NCI-H1694 (cell line): ENCODE results near the gene CMTM2.
A peak's percentile ranks its signal among the peaks of the same experiment; 100 is the strongest.
"Not testable (repeated sequence)": the region's sequence is repeated elsewhere in the genome, so short reads cannot be mapped to it uniquely, and the experiment has no call there.

Experiments
- DNase-seq: peaks from one replicate; lab custom pipeline; 2025; lab: John Stamatoyannopoulos, UW

The CMTM2 gene

DNA sequence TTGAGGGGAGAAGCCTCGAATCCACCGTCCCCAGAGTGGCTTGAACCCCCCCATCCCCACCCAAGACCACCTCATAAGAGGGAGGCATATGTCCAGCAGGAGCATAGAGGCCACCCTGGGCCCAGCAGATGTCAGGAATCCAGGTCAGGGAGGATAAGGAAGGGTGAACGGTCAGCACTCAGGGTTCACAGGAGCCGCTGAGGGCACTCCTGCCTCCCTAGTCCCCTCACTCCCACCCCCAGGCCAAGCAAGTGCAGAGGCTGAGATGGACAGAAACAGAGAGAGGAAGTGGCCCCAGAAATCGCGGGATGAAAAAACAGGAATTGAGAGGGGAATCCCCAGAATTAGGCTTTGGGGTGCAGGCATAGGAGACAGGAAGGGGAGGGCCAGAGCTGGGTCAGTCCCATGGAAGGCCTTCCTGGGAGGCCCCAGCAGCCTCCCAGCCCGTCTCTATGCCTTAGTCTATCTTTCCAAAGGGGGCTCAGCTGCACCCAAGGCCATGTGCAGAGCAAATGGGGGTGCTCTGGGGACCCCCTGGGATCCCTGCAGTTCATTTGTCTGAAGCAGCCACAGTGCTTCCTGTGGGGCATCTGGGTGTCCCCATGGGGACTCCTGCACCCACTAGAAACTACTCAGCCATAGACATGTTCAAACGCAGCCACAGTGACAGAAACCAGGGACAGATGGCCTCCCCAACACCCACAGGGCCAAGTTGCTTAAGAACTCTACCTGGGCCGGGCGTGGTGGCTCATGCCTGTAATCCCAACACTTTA is 26.9 kb downstream of the CMTM2 start:
- DNase-seq = no peak

DNA sequence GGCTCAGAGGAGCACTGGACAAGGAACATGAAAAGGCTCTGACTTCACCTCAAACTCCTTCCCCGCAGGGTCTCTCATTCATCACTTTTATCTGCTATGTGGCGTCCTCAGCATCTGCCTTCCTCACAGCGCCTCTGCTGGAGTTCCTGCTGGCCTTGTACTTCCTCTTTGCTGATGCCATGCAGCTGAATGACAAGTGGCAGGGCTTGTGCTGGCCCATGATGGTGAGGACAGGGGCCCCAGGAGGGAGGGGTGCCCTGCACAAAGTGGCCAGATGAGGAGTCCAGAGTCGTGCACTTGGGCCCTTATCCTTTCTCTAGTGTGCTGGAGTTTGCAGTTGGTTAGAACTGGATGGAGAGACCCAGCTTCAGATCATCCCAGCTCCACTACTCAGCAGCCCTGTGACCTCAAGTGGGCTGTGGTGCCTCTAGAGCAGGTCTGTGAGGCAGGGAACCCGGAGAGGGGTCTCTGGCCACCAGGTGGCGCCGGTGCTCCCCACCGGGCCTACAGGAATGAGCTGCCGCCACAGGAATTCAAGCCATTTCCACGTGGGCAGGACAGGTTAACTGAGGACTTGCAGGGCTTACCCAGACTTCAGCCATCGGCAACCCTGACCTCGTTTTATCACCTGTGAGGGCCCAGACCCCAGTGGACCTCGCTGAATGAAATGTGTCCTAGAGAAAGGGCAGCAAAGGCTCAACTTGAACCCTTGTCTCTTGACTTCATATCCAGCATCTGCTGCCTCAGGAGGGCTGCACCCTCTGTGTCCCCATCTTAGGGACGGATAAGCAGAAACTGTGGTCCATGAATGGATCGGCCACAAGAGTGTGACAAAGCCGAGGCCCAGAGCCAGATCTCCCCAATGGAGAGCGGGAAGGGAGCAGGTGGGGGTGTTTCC is 29.2 kb downstream of the CMTM2 start:
- DNase-seq = peak; percentile 54

DNA sequence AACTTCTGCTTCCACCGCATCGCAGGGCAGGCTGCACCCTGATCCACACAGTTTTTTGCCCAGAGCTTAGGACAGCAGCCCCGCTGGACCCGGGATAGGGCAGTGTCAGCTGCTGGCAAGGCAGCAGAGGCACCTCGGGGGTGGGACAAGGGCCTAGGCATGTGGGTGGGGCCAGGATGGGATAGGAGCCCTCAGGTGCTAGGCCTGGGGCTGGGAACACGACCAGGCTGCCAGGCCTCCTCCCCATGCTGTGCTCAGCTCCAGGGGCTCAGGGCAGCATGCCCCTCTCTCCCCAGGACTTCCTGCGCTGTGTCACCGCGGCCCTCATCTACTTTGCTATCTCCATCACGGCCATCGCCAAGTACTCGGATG is 29.9 kb downstream of the CMTM2 start:
- no peak for DNase-seq

GRCh38 chr16:66610111-66610820 is 31.0 kb downstream of the CMTM2 start:
- DNase-seq = peak; percentile 66

- not testable (repeated sequence) for DNase-seq
These were observed 32.6 kb downstream of the CMTM2 start for GRCh38 chr16:66611911-66612310.

DNA sequence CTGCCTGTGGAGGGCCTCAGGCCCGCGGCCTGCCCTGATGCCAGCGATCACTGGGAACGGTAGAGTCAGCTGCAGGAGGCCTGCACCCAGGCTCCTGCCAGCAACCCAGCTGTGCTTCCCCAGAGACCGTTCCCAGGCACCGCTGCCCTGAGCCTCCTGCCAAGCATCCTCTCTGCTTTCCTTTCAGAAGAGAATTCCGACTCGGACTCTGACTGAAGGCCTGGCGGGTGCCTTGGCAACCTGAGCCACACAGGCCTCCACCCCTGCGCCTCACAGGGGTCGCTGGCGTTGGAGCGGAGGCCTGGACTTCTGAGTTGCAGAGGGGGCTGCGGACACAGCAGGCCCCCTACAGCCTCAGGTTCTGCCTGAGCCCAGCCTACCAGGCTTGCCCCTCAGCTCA is 33.2 kb downstream of the CMTM2 start:
- no peak for DNase-seq

DNA sequence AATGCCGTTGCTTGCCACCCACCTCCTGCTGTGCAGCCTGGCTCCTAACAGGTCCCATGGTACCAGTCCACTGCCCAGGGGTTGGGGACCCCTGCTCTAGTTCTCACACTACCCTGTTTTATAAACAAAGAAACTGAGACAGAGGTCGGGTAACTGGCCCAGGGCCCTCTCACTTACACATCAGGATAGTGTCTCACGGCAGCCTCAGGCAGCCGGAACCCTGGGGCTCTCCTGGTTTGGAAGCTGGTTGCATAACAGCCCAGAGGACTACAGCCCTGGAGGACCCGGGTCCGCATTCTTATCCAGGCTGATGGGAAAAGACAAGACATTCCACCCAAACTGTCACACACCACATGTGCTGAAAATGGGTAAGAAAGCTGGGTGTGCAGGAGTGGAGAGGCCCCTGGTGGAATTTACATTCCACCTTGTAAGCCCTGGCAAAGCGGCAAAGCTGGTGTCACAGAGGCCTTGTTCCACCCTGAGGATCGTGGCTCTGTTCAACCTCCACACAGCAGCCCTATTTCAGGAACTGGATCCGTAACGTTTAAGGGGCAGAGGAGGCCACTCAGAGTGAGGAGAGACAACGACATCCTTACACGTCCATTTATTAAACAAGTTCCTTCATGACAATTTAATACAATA is 35.0 kb downstream of the CMTM2 start:
- DNase-seq = no peak

GRCh38 chr16:66616169-66616568 is 36.9 kb downstream of the CMTM2 start:
- no peak for DNase-seq

DNA sequence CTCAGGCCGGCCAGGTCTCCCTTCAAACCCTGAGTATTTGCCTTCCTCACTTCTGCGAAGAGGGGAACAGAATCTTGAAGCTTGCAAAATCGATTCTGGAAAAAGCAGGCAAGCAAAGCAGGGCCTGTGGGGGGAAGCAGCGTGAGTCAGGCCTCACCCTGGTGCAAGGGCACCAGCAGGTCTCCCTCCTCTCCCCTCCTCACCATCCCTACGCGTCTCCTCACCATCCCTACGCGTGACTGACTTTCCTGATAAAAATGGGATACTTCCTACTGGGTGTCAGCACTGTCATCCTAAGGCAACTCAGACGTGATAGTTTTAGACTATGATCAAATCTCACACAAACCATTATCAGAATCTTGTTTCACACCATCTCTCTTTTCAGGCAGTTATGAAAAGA is 37.3 kb downstream of the CMTM2 start:
- DNase-seq = no peak

- DNase-seq = no peak
These were observed 37.8 kb downstream of the CMTM2 start for GRCh38 chr16:66617010-66617434.

GRCh38 chr16:66617728-66618127 is 38.5 kb downstream of the CMTM2 start:
- DNase-seq = no peak

DNA sequence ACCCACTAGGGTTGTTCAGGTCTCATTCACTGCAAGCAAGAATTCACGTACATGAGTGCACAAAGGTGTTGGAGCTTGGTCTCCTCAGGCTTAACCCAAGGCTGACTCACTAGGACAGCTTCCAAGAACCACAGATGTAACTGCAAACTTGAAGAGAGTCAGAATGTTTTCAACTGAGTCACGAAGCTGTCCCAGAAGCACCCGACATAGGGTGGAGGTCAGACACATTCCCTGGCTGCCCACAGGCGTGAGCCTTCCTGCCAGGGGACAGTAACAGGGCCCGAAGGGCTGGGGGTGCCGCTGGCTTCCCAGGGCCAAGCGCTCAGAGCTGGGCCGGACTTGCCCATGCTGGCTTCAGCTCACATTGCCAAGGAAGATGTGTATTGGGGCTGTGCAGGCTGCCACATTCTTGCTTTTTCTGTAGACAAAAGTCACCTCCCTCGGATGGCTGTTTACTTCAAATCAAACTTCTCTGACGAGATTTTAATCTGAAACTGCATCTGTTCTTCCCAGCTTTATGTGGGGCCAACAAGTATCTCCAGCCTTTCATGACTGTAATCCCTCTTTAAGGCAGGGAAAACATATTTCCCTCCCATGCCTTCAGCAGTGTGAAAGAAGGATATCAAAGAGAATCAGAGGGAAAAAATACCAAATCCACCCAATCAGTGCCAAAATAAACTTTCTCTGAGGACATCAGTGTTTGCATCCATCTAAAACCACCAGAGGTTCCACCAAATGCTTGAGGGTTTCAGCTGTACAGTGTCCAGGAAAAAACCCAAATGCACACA is 39.5 kb downstream of the CMTM2 start:
- no peak for DNase-seq

DNA sequence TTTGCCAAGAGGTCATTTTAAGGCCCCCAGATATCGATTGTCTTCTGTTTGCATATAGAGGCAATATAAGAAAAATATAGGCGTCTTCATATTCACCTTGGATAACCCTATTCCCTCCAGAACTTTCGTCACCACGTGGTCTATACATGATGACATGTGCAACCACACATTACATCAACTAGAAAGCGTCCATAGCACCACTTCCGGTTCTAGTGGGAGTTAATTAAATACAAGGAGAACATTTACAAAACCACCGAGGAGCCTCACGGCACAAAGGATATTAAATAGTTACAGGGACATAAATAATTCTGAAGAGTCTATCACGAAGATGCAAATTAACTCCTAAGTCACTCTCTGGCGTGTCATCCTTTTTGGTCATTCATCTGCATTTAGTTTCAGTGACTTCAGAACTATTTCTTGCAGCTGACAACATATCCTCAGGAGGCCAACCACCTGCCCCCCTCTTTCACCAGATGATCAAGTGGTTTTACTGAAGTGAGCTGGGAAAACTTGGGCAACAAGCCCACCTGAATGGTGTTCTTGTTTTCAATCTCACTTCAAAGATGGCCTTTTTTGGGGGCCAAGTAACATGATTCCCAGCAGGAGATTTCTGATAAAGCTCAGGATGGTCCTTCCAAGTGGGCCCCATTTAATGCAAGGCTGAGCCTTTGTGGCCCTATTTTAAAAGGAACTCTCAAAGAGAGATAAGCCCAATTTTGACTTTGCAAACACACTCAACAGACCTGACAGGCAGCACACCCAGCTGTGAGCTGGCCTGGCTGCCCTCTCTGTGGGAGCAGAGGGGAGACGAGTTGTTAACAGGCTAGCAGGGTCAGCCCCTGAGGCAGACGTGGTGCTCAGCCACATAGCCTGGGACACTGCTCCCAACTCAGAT is 40.5 kb downstream of the CMTM2 start:
- no peak for DNase-seq

GRCh38 chr16:66620429-66620795 is 41.1 kb downstream of the CMTM2 start:
- no peak for DNase-seq

- no peak for DNase-seq
These were observed 42.7 kb downstream of the CMTM2 start for GRCh38 chr16:66621973-66622372.

DNA sequence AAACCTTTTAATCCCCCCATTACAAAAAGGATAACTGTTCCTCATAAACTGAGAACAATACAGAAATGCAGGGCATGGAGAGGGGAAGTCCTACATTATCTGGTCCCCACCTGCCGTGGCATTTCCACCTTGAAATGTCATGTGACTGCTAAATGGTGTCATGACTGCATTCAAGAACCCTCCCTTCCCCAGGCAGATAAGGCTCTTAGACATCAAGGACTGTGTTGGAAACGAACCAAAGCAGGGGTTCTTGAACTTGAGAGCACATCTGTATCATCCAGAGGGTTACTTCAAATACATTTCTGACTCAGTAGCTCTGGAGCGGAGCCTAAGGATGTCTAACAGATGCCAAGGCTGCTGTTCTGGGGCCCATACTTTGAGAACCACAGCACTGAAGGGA is 43.6 kb downstream of the CMTM2 start:
- DNase-seq = no peak

GRCh38 chr16:66623755-66624154 is 44.5 kb downstream of the CMTM2 start:
- no peak for DNase-seq

DNA sequence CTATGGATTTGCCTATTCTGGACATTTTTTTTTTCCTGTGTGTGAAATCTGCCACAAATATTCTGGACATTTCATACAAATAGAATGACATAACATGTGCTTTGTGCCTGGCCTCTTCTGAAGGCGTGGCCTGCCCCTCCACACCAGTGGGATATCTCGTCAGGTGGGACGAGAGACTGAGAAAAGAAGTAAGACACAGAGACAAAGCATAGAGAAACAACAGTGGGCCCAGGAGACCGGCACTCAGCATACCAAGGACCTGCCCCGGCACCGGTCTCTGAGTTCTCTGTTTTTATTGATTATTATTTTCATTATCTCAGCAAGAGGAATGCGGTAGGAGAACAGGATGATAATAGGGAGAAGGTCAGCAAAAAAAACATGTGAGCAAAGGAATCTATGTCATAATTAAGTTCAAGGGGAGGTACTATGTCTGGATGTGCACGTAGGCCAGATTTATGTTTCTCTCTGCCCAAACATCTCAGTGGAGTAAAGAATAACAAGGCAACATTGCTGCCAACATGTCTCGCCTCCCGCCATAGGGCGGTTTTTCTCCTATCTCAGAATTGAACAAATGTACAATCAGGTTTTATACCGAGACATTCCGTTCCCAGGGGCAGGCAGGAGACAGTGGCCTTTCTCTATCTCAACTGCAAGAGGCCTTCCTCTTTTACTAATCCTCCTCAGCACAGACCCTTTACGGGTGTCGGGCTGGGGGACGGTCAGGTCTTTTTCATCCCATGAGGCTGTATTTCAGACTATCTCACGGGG is 48.5 kb downstream of the CMTM2 start:
- DNase-seq = not testable (repeated sequence)

DNA sequence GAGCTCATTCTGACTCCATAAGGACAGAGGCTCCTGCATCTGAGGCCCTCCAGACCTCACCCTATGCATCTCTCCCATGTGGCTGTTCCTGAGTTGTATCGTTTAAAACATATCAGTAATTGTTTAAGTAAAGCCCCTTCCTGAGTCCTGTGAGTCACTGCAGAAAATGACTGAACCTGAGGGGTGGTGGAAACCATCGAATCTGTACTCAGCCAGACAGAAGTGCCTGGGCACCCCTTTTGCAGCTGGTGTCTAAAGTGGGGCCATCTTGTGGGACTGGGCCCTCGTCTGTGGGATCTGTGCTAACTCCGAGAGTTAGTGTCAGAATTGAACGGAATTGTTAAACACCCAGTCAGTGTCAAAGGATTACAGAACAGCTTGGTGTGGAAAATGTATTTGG is 50.6 kb downstream of the CMTM2 start:
- no peak for DNase-seq
